GM18511 (cell line): Measurements from ENCODE around the gene LHB.
"Not testable (repeated sequence)": the region's sequence is repeated elsewhere in the genome, so short reads cannot be mapped to it uniquely, and the experiment has no call there.

ENCODE experiments used
- ATAC-seq: cut with Tn5 transposase; IDR thresholded peaks from one replicate; pipeline ENCODE4 v1.9.1; 2021; ENCODE audit warnings: mild to moderate bottlenecking, moderate library complexity; ENCODE audit not compliant: unreplicated experiment

Gene LHB

GRCh38 chr19:49017041-49017665 lies at the start of gene LHB:
Gene LHB (minus strand): TSS chr19:49017091. CDS start chr19:49017081, 10 bp downstream.
- ATAC-seq = no peak

- no peak for ATAC-seq
Observed at GRCh38 chr19:49065905-49066512, 49.1 kb upstream of the LHB start.

GRCh38 chr19:49064768-49065611 lies 48.1 kb upstream of the LHB start, which contains the start of gene NTF4:
Gene NTF4 (minus strand): TSS chr19:49064818. CDS start chr19:49061997, 2,821 bp downstream.
- no peak for ATAC-seq

GRCh38 chr19:49064029-49064629 lies 47.2 kb upstream of the LHB start:
- ATAC-seq = no peak

- no peak for ATAC-seq
Observed at GRCh38 chr19:49061445-49061844, 44.6 kb upstream of the LHB start.

GRCh38 chr19:49061000-49061399 lies 44.1 kb upstream of the LHB start:
- no peak for ATAC-seq

- ATAC-seq = no peak
Observed at GRCh38 chr19:49059053-49059452, 42.2 kb upstream of the LHB start.

GRCh38 chr19:49058562-49058961 lies 41.7 kb upstream of the LHB start:
- ATAC-seq = no peak

GRCh38 chr19:49057636-49058234 lies 40.8 kb upstream of the LHB start, which contains the start of gene CGB7:
Gene CGB7 (minus strand): TSS chr19:49057749. CDS start chr19:49055375, 2,374 bp downstream.
- ATAC-seq = no peak

- ATAC-seq = not testable (repeated sequence)
Observed at GRCh38 chr19:49056902-49057596, 40.2 kb upstream of the LHB start.

- no peak for ATAC-seq
Observed at GRCh38 chr19:49056101-49056901, 39.4 kb upstream of the LHB start.

- not testable (repeated sequence) for ATAC-seq
Observed at GRCh38 chr19:49050376-49051033, 33.6 kb upstream of the LHB start.

GRCh38 chr19:49049834-49050233 lies 32.9 kb upstream of the LHB start:
- not testable (repeated sequence) for ATAC-seq

GRCh38 chr19:49049011-49049410 lies 32.1 kb upstream of the LHB start, which contains the start of gene CGB8:
Gene CGB8 (minus strand): TSS chr19:49049111. CDS start chr19:49048739, 372 bp downstream.
- ATAC-seq = not testable (repeated sequence)

- ATAC-seq = not testable (repeated sequence)
Observed at GRCh38 chr19:49043548-49043947, 26.7 kb upstream of the LHB start, which contains the start of gene CGB5. Gene CGB5 (plus strand): TSS chr19:49043848. CDS start chr19:49044210, 362 bp downstream.

- ATAC-seq = not testable (repeated sequence)
Observed at GRCh38 chr19:49042666-49043065, 25.8 kb upstream of the LHB start.

- ATAC-seq = no peak
Observed at GRCh38 chr19:49042177-49042576, 25.3 kb upstream of the LHB start.

GRCh38 chr19:49039736-49040135 lies 22.8 kb upstream of the LHB start:
- not testable (repeated sequence) for ATAC-seq
